NB4 (cell line): Measurements from ENCODE around the gene KAT7.

Source experiments
- DNase-seq: peaks from one replicate; pipeline ENCODE4 v3.0.0; 2010; ENCODE audit warnings: low read depth
- H3K4me3 ChIP-seq: one replicate; pipeline ENCODE4 v1.5.1; 2011; ENCODE audit warnings: mild to moderate bottlenecking, low read depth, low read length, moderate library complexity
- CTCF ChIP-seq: IDR thresholded peaks from one replicate; pipeline ENCODE4 v1.5.1; 2012; ENCODE audit warnings: low read depth, low read length
- MAX ChIP-seq: IDR thresholded peaks from 2 replicates; pipeline ENCODE4 v1.6.1; 2011; ENCODE audit warnings: low read depth, low read length
- MYC ChIP-seq: IDR thresholded peaks from 2 replicates; pipeline ENCODE4 v1.6.1; 2011; ENCODE audit warnings: low read depth, low read length
- POLR2A ChIP-seq: IDR thresholded peaks from 2 replicates; pipeline ENCODE4 v1.6.1; 2011; ENCODE audit warnings: mild to moderate bottlenecking; ENCODE audit not compliant: insufficient read length; ENCODE audit errors: extremely low read depth

The KAT7 gene

GRCh38 chr17:49871211-49871610, 82.7 kb downstream of the KAT7 start:
- DNase-seq, result no peak
- H3K4me3 ChIP-seq, result no peak overlapping the region
- TF ChIP-seq MYC, result no peak
- TF ChIP-seq CTCF, result no peak
- no peak for TF ChIP-seq MAX
- no peak for TF ChIP-seq POLR2A

GRCh38 chr17:49872754-49873377, 84.4 kb downstream of the KAT7 start:
- no peak overlapping the region for H3K4me3 ChIP-seq
- DNase-seq, result no peak
- TF ChIP-seq MAX (no peak), MYC (no peak), POLR2A (no peak), CTCF (no peak)

- no peak overlapping the region for H3K4me3 ChIP-seq
- TF ChIP-seq MAX (no peak), CTCF (no peak), POLR2A (no peak), MYC (no peak)
- DNase-seq, result no peak
Observed at GRCh38 chr17:49873466-49873865, 85.0 kb downstream of the KAT7 start.

- H3K4me3 ChIP-seq, result no peak overlapping the region
- no peak for TF ChIP-seq CTCF
- TF ChIP-seq POLR2A, result no peak
- no peak for TF ChIP-seq MYC
- no peak for TF ChIP-seq MAX
- DNase-seq, result no peak
Observed at GRCh38 chr17:49873926-49874325, 85.4 kb downstream of the KAT7 start.

GRCh38 chr17:49874911-49875310, 86.4 kb downstream of the KAT7 start:
- TF ChIP-seq MYC (no peak), POLR2A (no peak), MAX (no peak), CTCF (no peak)
- DNase-seq, result no peak
- H3K4me3 ChIP-seq, result no peak overlapping the region

- TF ChIP-seq MAX (no peak), CTCF (no peak), MYC (no peak), POLR2A (no peak)
- H3K4me3 ChIP-seq, result no peak overlapping the region
- no peak for DNase-seq
Observed at GRCh38 chr17:49875685-49876084, 87.2 kb downstream of the KAT7 start.
